Natural killer cell (primary cell): ENCODE measurements around the gene CEP350. TPM values are rescaled to one million over a fixed set of nuclear protein-coding genes. Genes with fewer than 3 reads are reported as not detected.

ENCODE experiments used
- ATAC-seq, 3 donors: fragments of 150-1000 bp in 2 of 3; fragments of 200-7000 bp in 1 of 3; cut with Tn5 transposase; 1 replicate in 1 of 3; 2 replicates in 2 of 3; pipeline ENCODE4 v1.10.0; 2021; ENCODE audit warnings: mild to moderate bottlenecking in 2 of 3, moderate library complexity in 2 of 3
- DNase-seq, 2 donors: peaks; one replicate each; pipeline versions ENCODE4 v3.0.0 to v3.0.0-alpha.2; 2013 to 2021; ENCODE audit warnings: mixed read lengths in 1 of 2
- H3K27ac ChIP-seq: one replicate; pipeline ENCODE4 v1.5.1; 2013; ENCODE audit warnings: mild to moderate bottlenecking, low read length
- H3K27me3 ChIP-seq: one replicate; pipeline ENCODE4 v1.6.1; 2013; ENCODE audit warnings: low read length; ENCODE audit not compliant: control insufficient read depth, insufficient read depth
- H3K36me3 ChIP-seq: one replicate; pipeline ENCODE4 v1.6.1; 2013; ENCODE audit warnings: low read length; ENCODE audit not compliant: control insufficient read depth, insufficient read depth
- H3K4me1 ChIP-seq: one replicate; pipeline ENCODE4 v1.6.1; 2013; ENCODE audit warnings: low read length; ENCODE audit not compliant: control insufficient read depth, insufficient read depth
- H3K4me3 ChIP-seq: one replicate; pipeline ENCODE4 v1.5.1; 2013; ENCODE audit warnings: low read length
- H3K9me3 ChIP-seq: one replicate; pipeline ENCODE4 v1.6.1; 2013; ENCODE audit warnings: low read length; ENCODE audit not compliant: control insufficient read depth, insufficient read depth
- H3K27ac Mint-ChIP-seq, 2 donors: one replicate each; pipeline ENCODE4 v1.8.0; 2022; ENCODE audit warnings: mild to moderate bottlenecking in 2 of 2, mixed read lengths in 2 of 2, moderate library complexity in 1 of 2
- H3K27me3 Mint-ChIP-seq, 2 donors: one replicate each; pipeline ENCODE4 v1.8.0; 2022; ENCODE audit warnings: low read depth in 2 of 2, mixed read lengths in 2 of 2
- H3K36me3 Mint-ChIP-seq: one replicate; pipeline ENCODE4 v1.8.0; 2022; ENCODE audit warnings: mixed read lengths
- H3K4me1 Mint-ChIP-seq, 2 donors: one replicate each; pipeline ENCODE4 v1.8.0; 2022; ENCODE audit warnings: mixed read lengths in 2 of 2
- H3K4me3 Mint-ChIP-seq: one replicate; pipeline ENCODE4 v1.8.0; 2022; ENCODE audit warnings: mild to moderate bottlenecking, moderate library complexity, mixed read lengths
- H3K9me3 Mint-ChIP-seq, 2 donors: one replicate each; pipeline ENCODE4 v1.8.0; 2022; ENCODE audit warnings: mixed read lengths in 2 of 2
- WGBS: methylation state at CpG from one replicate; pipeline ENCODE4 v1.1.7; 2013; ENCODE audit warnings: missing lambda C conversion rate; ENCODE audit not compliant: insufficient coverage; 5-methylcytosine and 5-hydroxymethylcytosine counted together
- intact Hi-C: fragments of 100-400 bp; cut with micrococcal nuclease; formaldehyde crosslinking; loops from one replicate; pipeline ENCODE4 v1.14.2; 2022
- total RNA-seq, 4 donors: library from RNA; stranded (reverse); fragments of 120-200 nt in 1 of 4; gene quantifications; one replicate each; pipeline versions ENCODE4 v1.2.3 to v1.2.4, GENCODE V29; 2013 to 2022
- TF ChIP-seq, protein P1 (sequence below): fragments of 200-600 bp; IDR thresholded peaks from one replicate; pipeline ENCODE4 v1.8.0; 2022; ENCODE audit warnings: antibody characterized with exemption

CEP350 gene
- total RNA-seq, 3 donors from 2014 or later (not counting 1 experiment from before 2014, with no cell fraction given): 66.9 to 83.7 (median 75.3) TPM

- H3K4me1 ChIP-seq: no peaks in the 10 kb centered on the region
- H3K4me3 Mint-ChIP-seq: no peak overlapping the region
- no peak for DNase-seq
- no peaks in the 10 kb centered on the region for H3K4me1 Mint-ChIP-seq
- 73% methylated on average over 5 of the region's 5 CpGs for WGBS
- H3K36me3 Mint-ChIP-seq: peaks cover 20% of the 10 kb centered on the region
- H3K27me3 Mint-ChIP-seq: no peaks in the 10 kb centered on the region
- intact Hi-C loops: no loop called here
- TF ChIP-seq, protein P1, sequence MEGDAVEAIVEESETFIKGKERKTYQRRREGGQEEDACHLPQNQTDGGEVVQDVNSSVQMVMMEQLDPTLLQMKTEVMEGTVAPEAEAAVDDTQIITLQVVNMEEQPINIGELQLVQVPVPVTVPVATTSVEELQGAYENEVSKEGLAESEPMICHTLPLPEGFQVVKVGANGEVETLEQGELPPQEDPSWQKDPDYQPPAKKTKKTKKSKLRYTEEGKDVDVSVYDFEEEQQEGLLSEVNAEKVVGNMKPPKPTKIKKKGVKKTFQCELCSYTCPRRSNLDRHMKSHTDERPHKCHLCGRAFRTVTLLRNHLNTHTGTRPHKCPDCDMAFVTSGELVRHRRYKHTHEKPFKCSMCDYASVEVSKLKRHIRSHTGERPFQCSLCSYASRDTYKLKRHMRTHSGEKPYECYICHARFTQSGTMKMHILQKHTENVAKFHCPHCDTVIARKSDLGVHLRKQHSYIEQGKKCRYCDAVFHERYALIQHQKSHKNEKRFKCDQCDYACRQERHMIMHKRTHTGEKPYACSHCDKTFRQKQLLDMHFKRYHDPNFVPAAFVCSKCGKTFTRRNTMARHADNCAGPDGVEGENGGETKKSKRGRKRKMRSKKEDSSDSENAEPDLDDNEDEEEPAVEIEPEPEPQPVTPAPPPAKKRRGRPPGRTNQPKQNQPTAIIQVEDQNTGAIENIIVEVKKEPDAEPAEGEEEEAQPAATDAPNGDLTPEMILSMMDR: no peak
- ATAC-seq: no peak
- peaks cover 58% of the 10 kb centered on the region for H3K36me3 ChIP-seq
- H3K27me3 ChIP-seq: no peaks in the 10 kb centered on the region
- H3K9me3 Mint-ChIP-seq: no peaks in the 10 kb centered on the region
- no peak overlapping the region for H3K4me3 ChIP-seq
- no peaks in the 10 kb centered on the region for H3K9me3 ChIP-seq
- no peak overlapping the region for H3K27ac ChIP-seq
- H3K27ac Mint-ChIP-seq: peak overlapping the region in 1 of 2 donors; percentile 3
These were observed 87.0 kb downstream of the CEP350 start for GRCh38 chr1:180041582-180041981.

- Histone ChIP-seq H3K27ac (no peak overlapping the region), H3K9me3 (no peaks in the 10 kb centered on the region), H3K36me3 (peaks cover 59% of the 10 kb centered on the region), H3K27me3 (no peaks in the 10 kb centered on the region), H3K4me3 (no peak overlapping the region), H3K4me1 (no peaks in the 10 kb centered on the region)
- WGBS: 96% methylated on average over 3 of the region's 3 CpGs
- no peak for ATAC-seq
- Mint-ChIP-seq H3K9me3 (no peaks in the 10 kb centered on the region), H3K4me3 (no peak overlapping the region), H3K4me1 (no peaks in the 10 kb centered on the region), H3K36me3 (peaks cover 27% of the 10 kb centered on the region), H3K27me3 (no peaks in the 10 kb centered on the region), H3K27ac (peak overlapping the region in 1 of 2 donors; percentile 8)
- no peak for DNase-seq
- TF ChIP-seq, protein P1: no peak
- intact Hi-C loops: no loop called here
These were observed 88.5 kb downstream of the CEP350 start for GRCh38 chr1:180042988-180043622.

GRCh38 chr1:180043785-180044184 lies 89.2 kb downstream of the CEP350 start:
- intact Hi-C loops: no loop called here
- Histone ChIP-seq H3K4me1 (no peaks in the 10 kb centered on the region), H3K27ac (no peak overlapping the region), H3K27me3 (no peaks in the 10 kb centered on the region), H3K36me3 (peaks cover 61% of the 10 kb centered on the region), H3K9me3 (no peaks in the 10 kb centered on the region), H3K4me3 (no peak overlapping the region)
- ATAC-seq (no peak), DNase-seq (no peak)
- Mint-ChIP-seq H3K27ac (no peak overlapping the region), H3K4me3 (no peak overlapping the region), H3K36me3 (peaks cover 27% of the 10 kb centered on the region), H3K4me1 (no peaks in the 10 kb centered on the region), H3K27me3 (no peaks in the 10 kb centered on the region), H3K9me3 (no peaks in the 10 kb centered on the region)
- TF ChIP-seq, protein P1: no peak

GRCh38 chr1:180046674-180047073 lies 92.1 kb downstream of the CEP350 start:
- 100% methylated on average over 1 of the region's 1 CpG for WGBS
- Mint-ChIP-seq H3K4me1 (no peaks in the 10 kb centered on the region), H3K27me3 (no peaks in the 10 kb centered on the region), H3K4me3 (no peak overlapping the region), H3K9me3 (no peaks in the 10 kb centered on the region), H3K27ac (no peak overlapping the region), H3K36me3 (peaks cover 35% of the 10 kb centered on the region)
- DNase-seq: no peak
- intact Hi-C loops: no loop called here
- TF ChIP-seq, protein P1: no peak
- Histone ChIP-seq H3K27ac (no peak overlapping the region), H3K9me3 (no peaks in the 10 kb centered on the region), H3K4me3 (no peak overlapping the region), H3K36me3 (peaks cover 82% of the 10 kb centered on the region), H3K4me1 (no peaks in the 10 kb centered on the region), H3K27me3 (no peaks in the 10 kb centered on the region)
- no peak for ATAC-seq
